Esophagus muscularis mucosa (tissue), 3 donors: Measurements from ENCODE around the gene MIA3.

Source experiments
- CTCF ChIP-seq, 3 experiments: fragments of 200-600 bp in 2 of 3; fragments of 450-650 bp in 1 of 3; sonication (generic) in 2 of 3; IDR thresholded peaks; one replicate each; pipeline ENCODE4 v1.5.1; 2017 to 2019; ENCODE audit warnings: antibody characterized with exemption in 3 of 3, mild to moderate bottlenecking in 2 of 3, moderate library complexity in 1 of 3
- POLR2AphosphoS5 ChIP-seq, 2 donors: sonication (generic); formaldehyde crosslinking; IDR thresholded peaks; one replicate each; pipeline ENCODE4 v1.6.1; 2017; ENCODE audit warnings: antibody characterized with exemption in 2 of 2

- TF ChIP-seq CTCF (IDR thresholded peaks at IDR 0.05): no peak
- TF ChIP-seq POLR2AphosphoS5 (IDR thresholded peaks at IDR 0.05): no peak
These were observed 7.2 kb upstream of the MIA3 start for GRCh38 chr1:222610728-222611127.
